NCI-H524 treated with DMSO at 0.1 percent for 48 hours (cell line): ENCODE data around the gene GNB1.
A peak's percentile ranks its signal among the peaks of the same experiment; 100 is the strongest.

ENCODE experiments used
- DNase-seq: peaks from one replicate; lab custom pipeline; 2025; lab: John Stamatoyannopoulos, UW

GNB1 gene

DNA sequence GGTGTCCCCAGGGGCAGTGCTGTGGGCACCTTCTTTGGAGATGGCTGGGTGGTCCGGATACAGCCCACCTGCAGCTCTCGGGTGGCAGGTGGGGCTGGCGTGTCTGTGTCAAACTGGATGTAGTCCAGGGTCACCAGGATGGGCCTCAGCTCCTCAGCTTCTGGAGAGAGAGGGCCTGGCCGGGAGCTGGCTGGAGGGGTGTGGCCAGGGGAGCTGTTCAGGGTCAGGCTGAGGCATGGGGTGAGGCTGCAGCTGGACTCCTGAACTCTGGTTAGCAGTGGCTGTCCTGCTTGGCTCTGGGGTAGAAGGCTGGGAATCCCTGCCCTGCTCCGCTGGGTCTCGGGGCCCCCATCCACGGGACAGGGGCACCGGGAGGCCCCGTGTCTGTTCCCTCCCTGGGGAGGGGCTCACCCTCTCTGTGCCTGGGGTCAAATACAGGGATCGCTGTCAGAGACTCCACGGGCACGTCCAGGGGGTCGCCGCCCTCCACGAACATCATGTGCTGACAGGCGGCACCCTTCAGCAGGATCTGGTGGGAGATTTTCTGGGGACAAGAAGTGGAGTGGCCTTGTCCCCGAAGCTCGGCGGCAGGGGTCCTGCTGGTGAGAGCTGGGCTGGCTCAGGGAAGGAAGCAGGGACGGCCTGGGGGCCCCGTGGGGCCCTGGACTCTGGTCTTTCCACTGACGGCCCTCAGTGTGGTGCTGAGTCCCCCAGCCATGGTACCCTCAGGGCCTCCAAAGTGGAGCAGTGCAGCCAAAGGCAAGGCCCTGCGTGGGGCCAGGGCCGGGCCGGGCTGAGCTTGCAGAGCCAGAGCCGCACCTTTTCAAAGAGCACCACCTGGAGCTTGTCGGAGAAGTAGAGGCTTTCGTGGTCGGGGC, 32.3 kb upstream of the GNB1 start:
- no peak for DNase-seq

DNA sequence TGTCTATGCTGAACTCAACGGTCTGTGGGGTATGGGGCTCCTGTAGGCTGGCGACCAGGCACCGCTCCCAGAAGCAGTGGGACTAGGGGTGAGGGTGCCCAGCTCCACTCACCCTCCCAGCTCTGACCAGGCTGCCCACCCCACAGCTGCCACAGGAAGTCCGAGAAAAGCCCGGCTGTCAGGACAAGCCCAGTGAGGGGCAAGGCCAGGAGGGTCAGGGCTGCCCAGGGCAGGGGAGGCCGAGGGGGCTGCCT, 31.7 kb upstream of the GNB1 start:
- no peak for DNase-seq

DNA sequence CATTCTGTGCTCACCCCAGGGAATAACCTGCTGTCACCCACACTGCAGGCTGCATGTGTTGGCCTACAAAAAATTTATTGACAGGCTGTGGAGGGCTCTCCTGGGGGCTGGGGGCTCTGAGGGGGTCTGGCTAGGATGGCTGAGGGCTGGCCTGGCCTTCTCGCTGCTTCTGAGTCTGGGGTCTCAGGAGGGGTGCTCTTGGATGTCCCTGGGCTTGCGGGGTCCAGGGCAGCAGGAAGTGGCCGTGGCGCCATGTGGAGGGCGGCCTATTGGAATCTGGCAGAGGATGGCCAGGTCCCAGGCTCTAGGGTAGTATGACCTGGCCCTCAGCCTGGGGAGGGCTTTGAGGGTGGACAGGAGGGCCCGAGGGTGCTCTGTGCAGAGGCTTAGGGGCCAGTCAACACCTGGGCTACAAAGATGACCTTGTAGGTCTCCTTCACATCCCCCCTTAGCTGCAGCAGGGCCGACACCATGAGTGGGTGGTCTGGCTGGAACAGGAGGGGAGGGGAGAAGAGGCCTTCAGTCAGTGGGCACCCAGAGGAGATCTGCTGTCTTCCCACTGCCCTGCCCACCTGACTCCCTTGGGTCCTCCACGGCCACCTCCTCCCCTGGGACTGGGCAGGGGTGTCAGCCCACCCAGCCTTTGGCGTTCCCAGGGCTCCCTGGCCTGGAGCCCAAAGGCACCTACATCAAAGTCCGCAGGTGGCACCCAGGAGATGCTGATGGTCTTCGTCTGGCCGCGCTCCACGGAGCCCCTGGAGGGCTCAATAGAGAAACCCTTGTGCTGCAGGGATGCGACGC, 31.2 kb upstream of the GNB1 start:
- no peak for DNase-seq

DNA sequence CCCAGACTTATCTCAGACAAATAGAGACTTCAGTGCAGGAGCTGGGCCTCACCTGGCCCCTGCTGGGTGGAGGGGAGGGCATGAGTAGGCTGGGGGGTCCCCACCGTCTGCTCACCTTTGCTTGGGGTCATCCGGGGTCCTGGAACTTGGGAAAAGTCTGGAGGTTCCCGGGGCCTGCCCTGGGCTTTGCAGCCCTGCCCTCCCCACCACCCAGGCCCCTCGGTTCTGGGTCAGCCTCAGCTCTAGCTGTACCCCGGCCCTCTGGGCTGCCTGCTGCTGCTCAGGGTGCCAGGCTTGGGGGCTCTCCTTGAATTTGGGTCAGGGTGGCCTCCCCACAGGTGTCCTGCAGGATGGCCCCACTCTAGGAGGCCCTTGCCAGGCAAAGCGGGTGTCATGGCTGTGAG, 30.6 kb upstream of the GNB1 start:
- no peak for DNase-seq

DNA sequence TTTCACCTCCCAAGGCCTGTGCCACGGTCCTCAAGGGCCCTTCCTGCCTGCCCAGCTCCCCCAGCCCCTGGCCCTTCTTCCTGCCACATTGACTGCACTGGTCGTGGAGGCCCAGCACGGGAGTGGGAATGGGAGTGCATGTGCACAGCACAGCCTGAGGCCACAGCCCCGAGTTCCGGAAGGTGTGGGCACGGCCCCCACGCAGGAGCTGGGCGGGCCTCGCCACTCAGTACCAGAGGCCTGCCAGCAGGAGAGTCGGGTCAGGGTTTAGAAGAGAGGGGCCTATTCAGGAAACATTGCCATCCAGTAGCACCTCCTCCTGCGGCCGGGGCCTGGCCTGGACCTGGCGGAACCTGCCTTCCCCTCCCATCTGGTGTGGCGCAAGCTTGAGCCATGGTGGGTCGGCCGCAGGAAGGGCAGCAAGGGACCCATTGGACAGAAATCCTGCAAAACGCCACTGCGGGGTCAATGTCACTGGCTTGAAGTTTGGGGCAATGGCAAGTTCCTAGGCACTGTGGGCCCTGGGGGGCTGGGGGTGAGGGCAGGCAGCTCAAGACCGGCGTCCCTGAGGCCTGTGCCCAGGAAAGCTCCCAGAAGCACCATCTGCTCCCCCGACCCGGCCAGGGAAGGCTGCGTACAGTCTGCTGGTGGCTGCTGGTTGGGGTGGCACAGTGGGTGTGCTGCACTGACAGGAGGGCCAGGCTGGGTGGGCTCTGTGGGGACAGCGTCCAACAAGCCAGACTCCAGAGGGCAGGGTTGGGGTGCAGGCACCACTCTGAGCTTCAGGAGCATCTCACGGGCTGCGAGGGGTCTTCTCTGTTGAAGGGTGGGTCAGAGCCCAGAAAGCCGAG, 29.9 kb upstream of the GNB1 start:
- no peak for DNase-seq

DNA sequence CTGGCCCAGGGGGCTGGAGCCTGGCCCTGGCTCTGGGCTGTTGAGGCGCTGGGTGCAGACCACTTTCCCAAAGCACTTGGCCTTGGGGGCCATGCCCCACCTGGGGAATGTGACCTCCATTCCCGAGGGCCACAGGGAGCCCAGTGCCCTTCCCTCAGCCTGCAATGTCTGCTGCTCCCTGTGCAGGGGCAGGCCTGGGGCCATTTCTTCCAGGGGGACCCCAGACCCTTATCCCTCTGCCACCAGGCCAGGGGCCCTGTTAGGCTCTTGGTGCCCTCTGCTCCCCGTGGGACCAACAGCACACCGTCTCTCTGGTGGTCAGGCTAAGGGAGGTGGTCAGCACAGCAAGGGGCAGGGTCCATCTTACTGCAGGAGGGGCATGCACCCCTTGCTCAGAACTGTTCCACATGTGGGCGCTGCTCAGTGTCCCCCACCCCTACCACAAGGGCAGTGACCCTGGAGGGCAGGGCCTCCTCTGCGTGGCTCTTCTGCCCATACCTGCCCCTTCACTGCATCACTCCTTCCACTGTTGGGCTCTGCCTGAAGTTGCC, 29.2 kb upstream of the GNB1 start:
- DNase-seq: no peak

DNA sequence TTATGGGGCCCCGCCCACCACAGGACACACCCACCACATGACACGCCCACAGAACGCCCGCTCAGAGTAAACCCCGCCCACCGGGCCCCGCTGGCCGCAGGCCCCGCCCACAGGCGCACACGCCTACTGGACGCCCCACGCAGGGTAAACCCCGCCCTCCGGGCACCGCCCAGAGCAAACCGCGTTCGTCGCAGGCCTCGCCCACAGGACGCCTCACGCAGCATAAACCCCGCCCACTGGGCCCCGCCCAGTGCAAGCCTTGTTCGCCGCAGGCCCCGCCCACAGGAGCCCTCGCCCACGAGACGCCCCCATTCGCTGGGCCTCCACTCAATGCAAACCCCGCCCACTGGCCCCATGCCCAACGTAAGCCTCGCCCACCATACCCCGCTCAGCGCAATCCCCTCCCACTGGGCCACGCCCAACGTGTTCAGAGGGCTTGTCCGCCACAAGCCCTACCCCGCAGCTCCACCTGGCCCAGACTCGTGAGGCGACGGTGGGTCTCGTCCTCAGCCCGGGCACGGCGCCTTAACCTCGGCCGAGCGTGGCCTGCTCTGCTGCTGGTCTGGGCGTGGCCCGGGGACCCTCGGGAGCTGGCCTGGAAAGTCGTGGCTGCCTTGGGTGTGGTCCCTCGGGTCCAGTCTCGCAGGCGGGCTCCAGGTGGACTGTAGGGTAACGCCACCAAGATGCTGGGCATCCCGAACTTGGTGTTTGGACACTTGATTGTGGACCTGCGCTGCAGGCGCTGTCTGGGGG, 28.6 kb upstream of the GNB1 start:
- DNase-seq: peak; percentile 59

DNA sequence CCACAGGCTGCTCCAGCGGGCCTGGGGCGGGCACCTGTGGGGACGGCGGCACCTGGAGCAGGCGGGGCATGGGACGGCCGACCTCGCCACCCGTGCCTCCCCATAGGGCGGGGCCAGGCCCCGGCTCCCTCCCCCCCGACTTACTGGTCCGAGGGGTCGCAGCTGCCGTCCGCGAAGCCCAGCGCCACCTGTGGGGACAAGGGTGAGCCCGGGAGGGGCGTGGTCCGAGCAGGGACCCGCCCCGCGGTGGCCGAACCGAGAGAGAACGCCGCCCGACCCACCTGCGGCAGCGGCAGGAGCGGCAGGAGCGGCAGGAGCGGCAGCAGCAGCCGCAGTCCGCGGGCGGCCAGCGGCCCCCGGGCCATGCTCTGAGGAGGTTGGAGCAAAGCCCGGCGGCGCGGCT, 28.0 kb upstream of the GNB1 start, which contains the start of gene TMEM52:
Gene TMEM52, minus strand, starts transcription at position 379 of the 403 bp plus-strand sequence. Its CDS starts 14 bp downstream, at position 365.
- DNase-seq: no peak

DNA sequence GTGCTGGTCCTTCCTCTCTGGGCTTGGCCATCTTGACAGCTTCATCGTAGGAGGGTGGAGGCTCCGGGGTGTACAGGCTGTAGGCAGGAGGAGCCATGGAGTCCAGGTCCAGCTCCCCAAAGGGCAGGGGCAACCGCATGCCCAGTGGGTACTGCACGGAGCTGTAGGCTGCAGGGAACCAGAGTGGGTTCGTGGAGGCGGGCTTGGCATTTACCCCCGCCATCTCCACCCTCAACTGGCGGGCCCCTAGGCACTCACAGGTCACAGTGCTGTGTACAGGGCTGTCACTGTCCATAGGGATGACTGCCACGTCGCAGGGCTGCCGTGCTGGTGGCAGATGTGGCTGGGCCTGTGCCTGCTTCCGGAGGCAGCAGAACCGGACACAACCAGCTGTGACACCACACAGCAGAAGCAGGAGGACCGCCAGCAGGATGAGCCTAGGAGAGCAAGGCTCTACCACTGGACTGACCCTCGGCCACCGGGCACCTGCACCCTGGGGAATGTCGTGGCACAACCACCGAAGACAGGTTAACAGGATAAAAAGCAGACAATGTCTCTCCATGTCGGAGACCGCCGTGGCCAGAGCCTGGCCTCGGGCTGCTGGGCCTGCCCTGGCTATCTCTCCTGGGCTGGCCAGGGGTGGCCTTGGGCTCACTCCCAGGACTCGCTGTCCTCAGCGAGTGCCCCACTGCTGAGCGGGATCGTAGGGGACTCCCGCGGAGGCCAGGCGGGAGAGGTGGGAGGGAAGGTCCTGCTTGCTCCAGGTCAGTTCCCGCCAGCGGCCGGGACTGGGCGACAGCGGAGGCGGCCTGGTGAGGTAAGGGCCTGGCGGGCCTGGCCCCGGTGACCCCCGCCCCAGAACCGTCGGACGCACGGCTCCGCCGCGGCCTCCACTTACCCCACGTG, 27.4 kb upstream of the GNB1 start:
- DNase-seq: no peak

DNA sequence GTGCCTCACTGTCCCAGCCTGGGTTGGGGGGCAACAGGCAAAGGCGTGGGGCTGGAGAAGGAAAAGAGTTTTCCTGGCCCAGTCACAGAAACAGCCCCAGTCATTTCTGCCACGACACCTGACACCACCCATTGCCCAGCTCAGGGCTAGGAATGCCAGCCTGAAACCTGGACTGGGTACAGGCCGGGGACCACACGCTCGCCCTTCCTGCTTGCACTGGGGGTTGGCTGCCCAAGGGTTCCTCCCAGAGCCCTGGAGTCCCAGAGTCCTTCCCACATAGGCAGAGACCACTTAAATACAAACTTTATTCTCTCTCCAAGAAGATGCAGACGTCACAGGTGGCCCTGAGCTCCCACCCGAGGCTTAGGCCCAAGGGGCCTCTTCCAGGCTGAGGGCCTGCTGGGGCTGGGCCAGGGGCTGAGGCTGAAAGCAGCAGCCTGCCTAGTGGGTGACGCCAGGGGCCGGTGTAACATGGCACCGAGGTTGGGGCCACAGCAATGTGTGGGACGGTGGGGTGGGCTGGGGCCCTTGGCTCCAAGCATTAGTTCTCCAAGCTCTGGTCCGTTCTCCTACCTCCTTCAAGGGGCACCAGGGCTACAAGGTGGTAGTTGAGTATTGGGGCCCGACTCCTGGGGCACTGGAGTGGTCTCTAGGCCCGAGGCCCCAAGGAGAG, 26.6 kb upstream of the GNB1 start:
- DNase-seq: no peak

DNA sequence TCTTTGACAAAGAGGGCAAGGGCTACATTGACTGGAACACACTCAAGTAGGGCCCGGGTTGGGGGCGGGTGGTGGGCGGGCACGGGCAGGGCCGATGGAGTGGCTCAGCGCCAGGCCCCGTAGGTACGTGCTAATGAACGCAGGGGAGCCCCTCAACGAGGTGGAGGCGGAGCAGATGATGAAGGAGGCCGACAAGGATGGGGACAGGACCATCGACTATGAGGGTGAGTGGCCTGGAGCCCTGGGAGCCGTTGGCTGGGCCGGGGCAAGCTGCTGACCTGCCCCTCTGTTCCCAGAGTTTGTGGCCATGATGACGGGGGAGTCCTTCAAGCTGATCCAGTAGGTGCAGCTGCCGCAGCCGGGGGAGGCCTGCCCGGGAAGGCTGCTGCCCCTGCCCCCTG, 26.0 kb upstream of the GNB1 start:
- no peak for DNase-seq

DNA sequence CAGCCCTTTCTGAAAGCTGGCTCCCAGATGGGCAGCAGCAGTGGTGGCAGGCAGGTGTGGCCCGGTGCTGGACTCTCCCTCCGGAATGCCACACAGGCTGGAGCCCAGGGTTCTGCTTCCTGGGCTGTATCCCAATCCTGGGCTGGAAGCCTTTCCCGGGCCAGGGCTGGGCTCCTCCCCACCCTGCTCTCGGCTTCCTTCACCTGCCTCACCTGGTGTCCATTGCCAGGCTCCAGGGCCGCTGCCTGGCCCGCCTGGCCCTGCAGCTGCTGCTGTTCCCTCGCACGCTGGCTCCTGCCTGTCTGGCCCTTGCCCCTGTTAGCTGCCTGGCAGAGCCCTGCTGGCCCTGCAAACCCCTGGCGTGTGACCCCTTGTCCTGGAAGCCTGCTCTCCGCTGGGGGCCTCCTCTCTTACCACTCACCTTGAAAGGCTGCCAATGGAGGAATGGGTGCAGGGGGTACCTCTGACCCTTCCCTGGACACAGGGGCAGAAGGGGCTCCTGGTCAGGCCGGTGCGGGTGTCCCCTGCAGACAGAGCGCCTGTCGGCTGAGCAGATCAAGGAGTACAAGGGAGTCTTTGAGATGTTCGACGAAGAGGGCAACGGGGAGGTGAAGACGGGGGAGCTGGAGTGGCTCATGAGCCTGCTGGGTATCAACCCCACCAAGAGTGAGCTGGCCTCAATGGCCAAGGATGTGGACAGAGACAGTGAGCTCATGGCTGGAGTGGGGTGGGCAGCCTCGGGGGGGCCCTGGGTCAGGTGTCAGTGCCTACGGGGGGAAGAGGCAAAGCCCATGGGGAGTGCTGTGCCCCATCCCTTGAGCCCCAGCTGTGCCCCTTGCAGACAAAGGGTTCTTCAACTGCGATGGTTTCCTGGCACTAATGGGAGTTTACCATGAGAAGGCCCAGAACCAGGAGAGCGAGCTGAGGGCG, 25.3 kb upstream of the GNB1 start:
- DNase-seq: no peak

DNA sequence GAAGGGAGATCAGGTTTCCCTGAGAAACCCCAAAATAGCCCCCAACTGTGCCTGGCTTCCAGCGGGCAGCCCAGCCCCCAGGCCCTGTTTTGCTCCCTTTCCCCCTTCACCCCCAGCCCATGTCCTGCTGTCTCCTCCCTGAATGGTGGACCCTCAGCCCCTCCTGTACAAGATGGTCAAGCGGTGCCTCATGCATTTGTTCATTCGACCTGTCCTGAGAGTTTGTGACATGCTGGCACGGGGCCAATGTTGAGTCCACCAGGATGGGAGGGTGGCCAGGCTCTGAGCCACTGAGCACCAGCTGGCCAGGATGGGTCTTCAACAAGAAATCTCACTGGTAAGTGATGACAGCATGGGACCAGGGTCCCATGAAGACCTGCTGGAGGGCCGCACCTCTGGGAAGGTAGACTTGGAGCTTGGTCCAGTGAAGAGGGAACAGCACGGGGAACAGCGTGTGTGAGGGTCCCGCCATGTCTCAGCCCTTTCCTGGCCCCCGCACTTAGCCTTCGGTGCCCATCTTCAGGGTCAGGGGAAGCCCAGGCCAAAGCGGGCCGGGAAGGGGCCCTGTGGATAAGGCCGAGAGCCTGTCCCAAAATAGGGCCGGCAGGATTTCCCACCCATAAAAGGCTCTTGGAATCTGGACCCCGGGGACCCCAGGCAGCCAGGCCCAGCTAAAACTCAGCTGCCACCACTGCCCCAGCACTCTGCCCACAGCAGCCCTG, 24.2 kb upstream of the GNB1 start, which contains the start of gene CALML6:
Gene CALML6, plus strand, starts transcription at position 290 of the 722 bp plus-strand sequence. Its CDS starts 21 bp downstream, at position 311.
- no peak for DNase-seq

DNA sequence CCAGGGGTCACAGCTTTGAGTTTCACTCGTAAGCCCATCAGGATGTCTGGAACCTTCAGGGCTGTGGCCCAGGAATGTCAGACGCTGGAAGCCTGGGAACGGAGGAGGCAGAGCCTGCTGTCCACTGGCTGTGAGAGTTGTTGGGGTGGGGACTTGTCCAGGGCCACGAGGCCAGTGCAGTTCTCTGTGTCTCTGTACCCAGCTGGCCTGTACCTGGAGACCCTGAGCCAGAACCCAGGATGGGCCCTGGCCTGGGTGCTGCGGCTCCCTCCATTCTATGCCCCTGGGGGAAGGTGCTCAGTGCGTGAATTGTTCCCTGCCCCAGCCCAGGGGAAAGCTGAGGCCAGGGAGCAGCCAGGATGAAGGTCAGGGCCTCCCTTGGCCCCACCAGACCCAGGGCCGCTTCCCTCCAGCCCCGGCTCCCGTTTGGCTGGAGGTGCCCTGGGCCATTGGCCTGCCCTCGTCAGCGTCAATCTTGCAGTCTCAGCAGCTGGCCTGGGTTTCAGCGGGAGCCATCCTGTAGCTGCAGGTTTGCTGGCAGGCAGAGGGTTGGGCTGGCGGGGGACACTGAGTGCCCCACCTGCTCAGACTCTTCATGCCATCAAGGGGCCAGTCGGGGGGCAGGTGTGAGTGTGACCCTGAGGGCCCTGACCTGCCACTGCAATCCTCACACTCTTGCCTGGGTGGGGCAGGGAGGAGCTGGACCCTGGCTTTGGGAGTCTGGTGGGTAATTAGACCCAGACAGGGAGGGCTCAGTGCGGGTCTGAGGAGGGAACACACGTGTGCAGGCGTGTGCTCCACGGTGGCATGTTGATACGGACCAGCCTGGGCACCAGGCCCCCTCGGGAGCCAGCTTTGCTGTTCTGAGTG, 23.4 kb upstream of the GNB1 start:
- DNase-seq: no peak

DNA sequence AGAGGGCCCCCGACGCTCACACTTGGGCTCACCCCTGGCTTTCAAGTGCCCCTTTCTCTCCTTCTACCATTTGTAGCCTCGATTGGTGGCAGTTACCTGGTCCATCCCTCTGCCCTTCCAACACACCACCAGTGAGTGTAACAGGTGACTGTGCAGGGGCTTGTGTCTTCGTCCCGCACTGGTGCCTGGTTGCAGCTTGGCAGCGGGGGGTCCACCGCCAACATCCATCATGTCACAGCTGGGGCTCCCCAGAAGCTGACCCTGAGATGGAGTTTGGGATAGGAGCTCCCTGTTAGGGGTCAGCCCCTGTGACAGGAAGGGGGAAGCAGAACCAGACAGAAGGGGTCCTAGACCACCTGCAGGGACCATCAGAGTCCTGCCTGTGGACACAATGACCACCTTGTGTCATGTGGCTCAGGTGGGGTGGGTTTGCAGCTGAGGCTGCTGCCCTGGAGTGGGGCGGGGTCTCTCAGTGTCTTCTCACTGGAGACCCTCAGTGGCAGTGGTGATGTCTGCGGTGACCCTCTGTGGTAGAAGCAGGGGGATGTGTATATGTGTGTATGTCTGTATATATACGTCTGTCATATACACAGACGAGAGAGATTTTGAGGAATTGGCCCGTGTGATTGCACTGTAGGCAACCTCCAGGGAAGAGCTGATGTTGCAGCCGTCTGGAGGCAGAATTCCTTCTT, 20.6 kb upstream of the GNB1 start:
- no peak for DNase-seq

DNA sequence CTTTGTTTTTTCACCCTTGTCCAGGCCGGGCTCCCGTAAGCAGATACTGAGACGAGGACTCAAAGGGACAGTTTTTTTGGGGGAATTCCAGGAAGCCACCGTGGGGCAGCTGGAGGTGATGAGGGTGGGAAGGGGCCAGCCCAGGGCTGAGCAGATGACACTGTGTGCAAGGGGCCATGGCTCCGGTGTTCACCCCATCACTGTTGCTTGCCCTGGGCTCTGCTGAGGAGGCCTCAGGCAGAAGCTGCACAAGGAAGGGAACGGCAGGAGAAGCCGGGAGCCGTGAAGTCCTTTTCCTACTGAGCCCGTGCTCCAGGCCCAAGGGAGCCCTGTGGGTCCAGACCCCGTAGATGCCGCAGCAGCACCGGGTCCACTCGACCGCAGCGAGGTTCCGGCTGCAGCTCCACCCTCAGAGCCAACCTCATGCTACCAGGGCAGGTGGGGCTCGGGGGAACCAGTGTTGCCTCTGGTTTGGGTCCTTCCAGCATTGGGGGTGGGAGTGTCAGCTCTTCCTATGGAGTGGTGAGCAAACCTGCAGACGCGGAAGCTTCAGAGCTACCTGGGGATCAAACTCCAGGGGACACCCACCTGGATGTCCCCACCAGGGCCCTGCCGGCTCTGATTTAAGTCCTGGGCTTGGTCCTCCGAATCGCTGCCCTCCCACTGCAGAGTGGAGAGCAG, 19.9 kb upstream of the GNB1 start:
- DNase-seq: no peak
